H1 (cell line): ENCODE results near the gene GADD45A. TPM values are rescaled to one million over a fixed set of nuclear protein-coding genes. Genes with fewer than 3 reads are reported as not detected.

Source experiments
- CTCF ChIA-PET: fragments of 300-600 bp; sonication (Branson Sonifier 250); formaldehyde crosslinking; loops from one replicate; lab custom pipeline; 2021; ENCODE audit not compliant: partially characterized antibody; lab: Charles Lee
- POLR2A ChIA-PET: fragments of 300-600 bp; sonication (Branson Sonifier 250); formaldehyde crosslinking; loops from one replicate; lab custom pipeline; 2021; ENCODE audit warnings: inconsistent platforms; ENCODE audit not compliant: partially characterized antibody; lab: Charles Lee
- DNase-seq, 2 experiments: peaks; one replicate each; pipeline versions ENCODE4 v3.0.0 to v3.0.0-alpha.2; 2010 to 2022; ENCODE audit warnings: low spot score in 2 of 2, low read depth in 1 of 2, mixed read lengths in 1 of 2
- FAIRE-seq: peaks from 2 replicates; lab custom pipeline; 2011; peaks lifted over from hg19 to GRCh38; lab: Jason Lieb, UNC
- H2AFZ ChIP-seq: 2 replicates; pipeline ENCODE4 v1.8.1; 2012; ENCODE audit warnings: low read length, inconsistent platforms
- H2AK5ac ChIP-seq: 2 replicates; pipeline ENCODE4 v1.6.1; 2013; ENCODE audit warnings: low read depth, low read length
- H2BK120ac ChIP-seq: replicated peaks from 2 replicates; pipeline ENCODE3; 2013; ENCODE audit warnings: low read depth, low read length, inconsistent platforms
- H2BK12ac ChIP-seq: 2 replicates; pipeline ENCODE4 v1.6.1; 2013; ENCODE audit warnings: low read depth, low read length
- H2BK15ac ChIP-seq: 2 replicates; pipeline ENCODE4 v1.6.1; 2013; ENCODE audit warnings: low read length
- H2BK20ac ChIP-seq: 2 replicates; pipeline ENCODE4 v1.6.1; 2013; ENCODE audit warnings: low read length
- H2BK5ac ChIP-seq: 2 replicates; pipeline ENCODE4 v1.6.1; 2013; ENCODE audit warnings: low read depth, low read length
- H3K14ac ChIP-seq: 2 replicates; pipeline ENCODE4 v1.6.1; 2013; ENCODE audit warnings: inconsistent platforms; ENCODE audit not compliant: insufficient read length
- H3K18ac ChIP-seq: 2 replicates; pipeline ENCODE4 v1.6.1; 2013; ENCODE audit warnings: low read length; ENCODE audit errors: extremely low read depth
- H3K23ac ChIP-seq: 2 replicates; pipeline ENCODE4 v1.6.1; 2013; ENCODE audit warnings: inconsistent platforms; ENCODE audit not compliant: insufficient read length
- H3K23me2 ChIP-seq: 2 replicates; pipeline ENCODE4 v1.6.1; 2013; ENCODE audit warnings: low read depth, low read length
- H3K27ac ChIP-seq: 2 replicates; pipeline ENCODE4 v1.6.1; 2011; ENCODE audit warnings: low read depth, low read length, inconsistent platforms
- H3K27me3 ChIP-seq, 4 experiments: replicated peaks in 1 of 4; 1 replicate in 1 of 4; 2 replicates in 3 of 4; pipeline versions ENCODE4 v1.6.1 to v1.8.1; 2011 to 2013; ENCODE audit warnings: low read length in 3 of 4, mild to moderate bottlenecking in 3 of 4, inconsistent platforms in 2 of 4, mixed read lengths in 2 of 4, moderate library complexity in 1 of 4; ENCODE audit not compliant: control insufficient read depth in 3 of 4, insufficient read depth in 3 of 4; ENCODE audit errors: extremely low read depth in 1 of 4
- H3K36me3 ChIP-seq, 4 experiments: 2 replicates each; pipeline versions ENCODE4 v1.6.1 to v1.8.1; 2011 to 2013; ENCODE audit warnings: mild to moderate bottlenecking in 4 of 4, low read length in 3 of 4, moderate library complexity in 2 of 4, control low read depth in 1 of 4, inconsistent platforms in 1 of 4; ENCODE audit not compliant: insufficient read depth in 4 of 4, control insufficient read depth in 2 of 4
- H3K4ac ChIP-seq: replicated peaks from 2 replicates; pipeline ENCODE3; 2013; ENCODE audit warnings: low read length, low read depth, mixed read lengths, inconsistent platforms; ENCODE audit not compliant: insufficient read length
- H3K4me1 ChIP-seq, 4 experiments: replicated peaks in 1 of 4; 1 replicate in 1 of 4; 2 replicates in 3 of 4; pipeline versions ENCODE4 v1.6.1 to v1.8.1; 2011 to 2013; ENCODE audit warnings: low read length in 3 of 4, inconsistent platforms in 2 of 4, mixed read lengths in 1 of 4; ENCODE audit not compliant: insufficient read depth in 4 of 4, control insufficient read depth in 3 of 4
- H3K4me2 ChIP-seq, 2 experiments: 2 replicates each; pipeline versions ENCODE4 v1.6.1 to v1.8.1; 2011 to 2013; ENCODE audit warnings: low read depth in 2 of 2, low read length in 2 of 2, control low read depth in 1 of 2, inconsistent platforms in 1 of 2, mild to moderate bottlenecking in 1 of 2; ENCODE audit not compliant: insufficient read depth in 1 of 2
- H3K4me3 ChIP-seq, 4 experiments: fragments of 200-600, 300-600 bp in 1 of 4; sonication (generic), shearing (Covaris generic), sonication (Bioruptor Twin) in 1 of 4; 2 replicates each; pipeline versions ENCODE4 v1.5.1 to v1.8.1; 2011 to 2016; ENCODE audit warnings: low read length in 4 of 4, low read depth in 3 of 4, control low read depth in 2 of 4, inconsistent platforms in 2 of 4, mild to moderate bottlenecking in 2 of 4, mixed read lengths in 1 of 4, moderate library complexity in 1 of 4; ENCODE audit not compliant: insufficient read depth in 2 of 4; ENCODE audit errors: extremely low read depth in 1 of 4
- H3K56ac ChIP-seq: replicated peaks from 2 replicates; pipeline ENCODE3; 2013; ENCODE audit warnings: low read depth, mild to moderate bottlenecking, mixed read lengths, low read length, inconsistent platforms; ENCODE audit not compliant: insufficient read length
- H3K79me1 ChIP-seq: 2 replicates; pipeline ENCODE4 v1.6.1; 2013; ENCODE audit warnings: low read depth, low read length, control low read depth
- H3K79me2 ChIP-seq, 2 experiments: 2 replicates each; pipeline versions ENCODE4 v1.6.1 to v1.8.1; 2012 to 2013; ENCODE audit warnings: low read length in 2 of 2, mild to moderate bottlenecking in 2 of 2, inconsistent platforms in 1 of 2; ENCODE audit not compliant: insufficient read depth in 2 of 2, control insufficient read depth in 1 of 2
- H3K9ac ChIP-seq, 4 experiments: replicated peaks in 1 of 4; 1 replicate in 1 of 4; 2 replicates in 3 of 4; pipeline versions ENCODE4 v1.6.1 to v1.8.1; 2011 to 2013; ENCODE audit warnings: low read depth in 3 of 4, low read length in 3 of 4, control low read depth in 2 of 4, mild to moderate bottlenecking in 2 of 4, moderate library complexity in 2 of 4, inconsistent platforms in 1 of 4; ENCODE audit errors: extremely low read depth in 1 of 4
- H3K9me3 ChIP-seq, 2 experiments: 2 replicates each; pipeline versions ENCODE4 v1.6.1 to v1.8.1; 2012 to 2013; ENCODE audit warnings: mild to moderate bottlenecking in 2 of 2, moderate library complexity in 2 of 2, control low read depth in 1 of 2, inconsistent platforms in 1 of 2, low read depth in 1 of 2, low read length in 1 of 2, mixed read lengths in 1 of 2; ENCODE audit not compliant: insufficient read depth in 2 of 2
- H4K20me1 ChIP-seq, 2 experiments: replicated peaks in 1 of 2; 2 replicates each; pipeline versions ENCODE3 to v1.8.1; 2011 to 2013; ENCODE audit warnings: inconsistent platforms in 2 of 2, low read length in 2 of 2, mild to moderate bottlenecking in 1 of 2; ENCODE audit not compliant: insufficient read depth in 2 of 2, control insufficient read depth in 1 of 2
- H4K5ac ChIP-seq: 2 replicates; pipeline ENCODE4 v1.6.1; 2013; ENCODE audit warnings: low read length, low read depth, mixed read lengths, inconsistent platforms; ENCODE audit not compliant: insufficient read length
- H4K8ac ChIP-seq: 2 replicates; pipeline ENCODE4 v1.8.0; 2013; ENCODE audit warnings: mild to moderate bottlenecking, moderate library complexity, low read length, inconsistent platforms; ENCODE audit not compliant: insufficient read depth; ENCODE audit errors: extremely low read depth
- H4K91ac ChIP-seq: replicated peaks from 2 replicates; pipeline ENCODE3; 2013; ENCODE audit warnings: low read length, mixed read lengths, inconsistent platforms; ENCODE audit not compliant: insufficient read length
- BCL11A ChIP-seq, 2 experiments: IDR thresholded peaks; one replicate each; pipeline ENCODE4 v1.6.1; 2011; ENCODE audit warnings: low read depth in 2 of 2, low read length in 2 of 2, mild to moderate bottlenecking in 2 of 2
- JUND ChIP-seq: IDR thresholded peaks from 2 replicates; pipeline ENCODE4 v1.6.1; 2011; ENCODE audit warnings: mild to moderate bottlenecking, improper control_type of control experiment, low read length
- MAFK ChIP-seq: IDR thresholded peaks from 2 replicates; pipeline ENCODE4 v1.6.1; 2012; ENCODE audit warnings: low read depth, mild to moderate bottlenecking, improper control_type of control experiment, low read length
- POLR2AphosphoS5 ChIP-seq: IDR thresholded peaks from 2 replicates; pipeline ENCODE4 v1.6.1; 2011; ENCODE audit warnings: low read depth, low read length
- WGBS, 2 experiments: shearing (Covaris generic) in 1 of 2; methylation state at CpG; one replicate each; pipeline versions ENCODE4 v1.1.6 to v1.1.7; 2013 to 2015; ENCODE audit warnings: low lambda C conversion rate in 2 of 2, mixed read lengths in 2 of 2, inconsistent platforms in 1 of 2, low coverage in 1 of 2, missing lambda C conversion rate in 1 of 2; ENCODE audit not compliant: insufficient replicate concordance in 2 of 2, insufficient coverage in 1 of 2, insufficient read length in 1 of 2; ENCODE audit errors: extremely low coverage in 1 of 2, missing lambda C conversion rate in 1 of 2; 5-methylcytosine and 5-hydroxymethylcytosine counted together
- polyA plus RNA-seq, 7 experiments: library from polyadenylated mRNA; depleted of rRNA in 3 of 7; stranded (reverse) in 5 of 7; unstranded in 2 of 7; fragments of >200 nt in 5 of 7; fragments of 200-250 nt in 2 of 7; gene quantifications; 1 replicate in 5 of 7; 2 replicates in 1 of 7; 4 replicates in 1 of 7; pipeline versions ENCODE4 v1.2.1 to v1.2.3, GENCODE V29; 2011 to 2013; ENCODE audit warnings: missing spikeins in 2 of 7, mixed read lengths in 2 of 7
- total RNA-seq: library from RNA; stranded (reverse); fragmentation: NEBNext Ultra II Directional; extraction: Animal tissue kit (Norgen Biotek cat#: 25700); gene quantifications from 2 replicates; pipeline ENCODE4 v1.2.1, GENCODE V29; 2021
- TF ChIP-seq, protein P1 (sequence below): IDR thresholded peaks from 2 replicates; pipeline ENCODE4 v1.6.1; 2012; ENCODE audit warnings: inconsistent platforms

GADD45A gene
- total and polyA plus RNA-seq, 2 of the 8 experiments (the other 6 are each of a cell fraction or from before 2014, with no cell fraction given) = 7.6 to 15.6 TPM

DNA sequence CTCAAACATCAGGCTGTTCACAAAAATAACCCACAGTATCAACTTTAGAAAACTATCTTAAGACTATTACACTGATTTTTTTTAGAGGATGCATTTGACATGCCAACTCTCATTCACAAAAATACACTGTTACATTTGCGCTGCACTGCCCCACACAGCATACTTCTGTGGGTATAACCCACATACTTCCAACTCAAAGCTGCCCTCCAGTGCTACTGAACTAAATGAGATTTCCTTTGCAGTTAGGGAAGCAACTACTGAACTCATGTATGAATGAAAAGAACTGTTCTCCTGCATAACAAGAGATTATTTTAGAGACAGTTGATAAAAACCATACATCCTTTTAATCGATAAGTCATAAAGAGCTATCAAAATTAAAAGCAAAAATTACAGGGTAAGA is 25.8 kb upstream of the GADD45A start:
- H3K27ac ChIP-seq = no peak overlapping the region
- WGBS, 2 experiments = 98% methylated on average over 2 of the region's 2 CpGs; no CpG with 5 or more reads in 1 of the 2 experiments
- H3K4me1 ChIP-seq = no peaks in the 10 kb centered on the region
- ChIA-PET CTCF (interaction anchor here (0.9 to 1.5 kb wide), 3 partner anchors 15 to 101 kb away, joined by 3 to 6 read pairs (median 4); no protein-coding TSS in a partner anchor), POLR2A (no interaction called here)
- FAIRE-seq = no peak
- no peaks in the 10 kb centered on the region for H3K79me1 ChIP-seq
- no peaks in the 10 kb centered on the region for H3K79me2 ChIP-seq
- no peaks in the 10 kb centered on the region for H3K36me3 ChIP-seq
- no peak overlapping the region for H3K9ac ChIP-seq
- no peak overlapping the region for H3K4me3 ChIP-seq
- no peak overlapping the region for H3K23ac ChIP-seq
- no peak overlapping the region for H3K18ac ChIP-seq
- H4K5ac ChIP-seq = no peak overlapping the region
- no peak overlapping the region for H3K56ac ChIP-seq
- DNase-seq = no peak
- no peak overlapping the region for H2BK12ac ChIP-seq
- H2AFZ ChIP-seq = no peak overlapping the region
- no peak overlapping the region for H3K4ac ChIP-seq
- H3K23me2 ChIP-seq = no peaks in the 10 kb centered on the region
- H4K20me1 ChIP-seq = no peaks in the 10 kb centered on the region
- no peak overlapping the region for H4K91ac ChIP-seq
- H2BK20ac ChIP-seq = no peak overlapping the region
- H2BK120ac ChIP-seq = no peak overlapping the region
- H3K9me3 ChIP-seq = no peaks in the 10 kb centered on the region
- no peak for TF ChIP-seq MAFK
- no peak for TF ChIP-seq POLR2AphosphoS5
- TF ChIP-seq, protein P1, sequence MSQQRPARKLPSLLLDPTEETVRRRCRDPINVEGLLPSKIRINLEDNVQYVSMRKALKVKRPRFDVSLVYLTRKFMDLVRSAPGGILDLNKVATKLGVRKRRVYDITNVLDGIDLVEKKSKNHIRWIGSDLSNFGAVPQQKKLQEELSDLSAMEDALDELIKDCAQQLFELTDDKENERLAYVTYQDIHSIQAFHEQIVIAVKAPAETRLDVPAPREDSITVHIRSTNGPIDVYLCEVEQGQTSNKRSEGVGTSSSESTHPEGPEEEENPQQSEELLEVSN = no peak
- TF ChIP-seq BCL11A (IDR thresholded peaks at IDR 0.05; ENCODE audit: low read depth in 2 of 2, low read length in 2 of 2) = no peak
- no peak for TF ChIP-seq JUND
- H2AK5ac ChIP-seq = no peak overlapping the region
- no peak overlapping the region for H4K8ac ChIP-seq
- no peak overlapping the region for H2BK5ac ChIP-seq
- no peak overlapping the region for H3K4me2 ChIP-seq
- H3K14ac ChIP-seq = no peak overlapping the region
- H3K27me3 ChIP-seq = no peaks in the 10 kb centered on the region
- no peak overlapping the region for H2BK15ac ChIP-seq
